DMS53 (cell line): Measurements from ENCODE around the gene CNTLN.
A peak's percentile ranks its signal among the peaks of the same experiment; 100 is the strongest.
"Not testable (repeated sequence)": the region's sequence is repeated elsewhere in the genome, so short reads cannot be mapped to it uniquely, and the experiment has no call there.

Experiments
- DNase-seq: peaks from one replicate; lab custom pipeline; 2025; lab: John Stamatoyannopoulos, UW

Gene CNTLN

DNA sequence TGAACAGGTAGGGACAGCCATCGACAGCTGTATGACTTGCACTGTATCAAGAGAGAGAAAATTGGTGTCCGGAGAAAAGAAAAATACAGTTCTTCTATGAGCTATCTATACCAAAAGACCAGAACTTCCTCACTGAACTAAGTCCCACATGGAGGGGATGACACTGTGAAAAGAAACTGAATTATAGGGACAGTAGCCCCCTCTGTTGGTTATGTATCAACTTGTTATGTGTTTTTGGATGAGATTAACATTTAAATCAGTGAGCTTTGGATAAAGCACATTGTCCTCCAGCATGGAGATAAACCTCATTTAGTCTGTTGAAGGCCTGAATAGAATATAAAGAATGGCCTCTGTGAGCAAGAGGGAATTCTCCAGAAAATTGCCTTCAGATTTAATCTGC lies 267.5 kb downstream of the CNTLN start:
- DNase-seq: peak; percentile 40

DNA sequence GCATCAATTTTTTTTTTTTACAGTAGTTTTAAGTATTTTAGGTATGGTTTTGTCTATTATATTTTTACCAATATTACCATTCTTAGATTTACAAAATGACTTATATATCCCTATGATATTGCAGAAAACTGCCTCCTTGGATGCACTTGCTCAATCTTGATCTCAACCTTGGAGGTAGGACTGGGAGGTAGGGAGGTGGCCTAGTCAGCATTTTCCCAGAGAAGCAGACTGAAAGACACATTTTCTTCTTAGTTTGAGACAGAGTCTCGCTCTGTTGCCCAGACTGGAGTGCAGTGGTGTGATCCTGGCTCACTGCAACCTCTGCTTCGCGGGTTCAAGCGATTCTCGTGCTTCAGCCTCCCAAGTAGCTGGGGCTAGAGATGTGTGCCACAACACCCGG lies 268.7 kb downstream of the CNTLN start:
- DNase-seq: no peak

DNA sequence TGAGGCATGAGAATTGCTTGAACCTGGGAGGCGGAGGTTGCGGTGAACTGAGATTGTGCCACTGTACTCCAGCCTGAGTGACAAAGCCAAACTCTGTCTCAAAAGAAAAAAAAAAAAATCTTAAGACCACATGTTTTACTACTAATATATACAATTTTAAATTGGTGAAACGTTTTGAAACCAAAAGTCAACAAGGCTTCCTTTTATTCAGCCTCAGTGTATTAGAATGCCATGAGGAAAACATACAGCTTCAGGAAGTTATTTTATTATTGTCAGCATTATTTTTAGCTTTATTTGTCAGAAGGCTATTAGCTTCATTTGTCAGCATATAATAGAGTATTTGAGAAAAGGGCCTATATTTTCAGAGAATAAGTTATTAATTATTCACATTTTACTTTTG lies 280.1 kb downstream of the CNTLN start:
- no peak for DNase-seq

DNA sequence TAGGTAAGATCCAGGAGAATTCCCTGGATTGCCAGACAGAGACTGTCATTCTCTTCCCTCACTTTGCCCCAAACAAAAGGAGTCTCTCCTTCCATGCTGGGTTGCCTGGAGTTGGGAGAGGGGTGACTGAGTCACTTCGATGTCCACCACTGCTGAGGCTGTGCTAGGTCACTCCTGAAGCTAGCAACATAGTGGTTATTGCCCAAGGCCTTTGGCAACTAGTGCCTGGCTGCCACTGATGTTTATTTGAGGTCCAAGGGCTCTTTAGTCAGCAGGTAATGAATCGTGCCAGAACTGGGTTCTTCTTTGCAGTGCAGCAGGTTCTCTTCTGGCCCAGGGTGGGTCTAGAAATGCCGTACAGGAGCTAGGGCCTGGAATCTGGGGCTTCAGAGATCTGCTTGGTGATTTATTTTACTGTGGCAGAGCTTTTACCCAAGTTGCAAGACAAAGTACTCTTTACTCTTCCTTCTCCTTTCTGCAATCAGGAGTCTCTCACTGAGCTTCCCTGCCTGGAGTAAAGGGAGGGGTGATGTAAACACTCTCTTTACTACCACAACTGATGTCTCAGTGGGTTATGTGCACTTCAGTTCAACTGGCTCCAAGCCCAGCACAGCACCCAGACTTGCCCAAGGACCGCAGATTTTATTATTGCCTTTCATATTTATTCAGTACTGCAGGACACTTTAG lies 288.3 kb downstream of the CNTLN start:
- no peak for DNase-seq

GRCh38 chr9:17423681-17424011 lies 288.8 kb downstream of the CNTLN start:
- DNase-seq: no peak

GRCh38 chr9:17425384-17425783 lies 290.5 kb downstream of the CNTLN start:
- no peak for DNase-seq

DNA sequence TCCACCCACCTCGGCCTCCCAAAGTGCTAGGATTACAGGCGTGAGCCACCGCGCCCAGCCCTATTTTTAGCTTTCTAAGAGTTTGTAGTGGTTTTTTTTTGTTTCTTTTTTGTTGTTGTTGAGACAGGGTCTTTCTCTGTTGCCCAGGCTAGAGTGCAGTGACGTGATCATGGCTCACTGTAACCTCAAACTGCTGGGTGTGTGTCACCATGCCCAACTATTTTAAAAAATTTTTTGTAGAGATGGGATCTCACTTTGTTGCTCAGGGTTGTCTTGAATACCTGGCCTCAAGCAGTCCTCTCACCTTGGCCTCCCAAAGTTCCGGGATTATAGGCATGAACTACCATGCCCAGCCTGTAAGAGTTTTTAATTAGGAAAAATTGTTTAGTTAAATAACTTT lies 298.7 kb downstream of the CNTLN start:
- DNase-seq: no peak

GRCh38 chr9:17436854-17437253 lies 302.0 kb downstream of the CNTLN start:
- DNase-seq: no peak

DNA sequence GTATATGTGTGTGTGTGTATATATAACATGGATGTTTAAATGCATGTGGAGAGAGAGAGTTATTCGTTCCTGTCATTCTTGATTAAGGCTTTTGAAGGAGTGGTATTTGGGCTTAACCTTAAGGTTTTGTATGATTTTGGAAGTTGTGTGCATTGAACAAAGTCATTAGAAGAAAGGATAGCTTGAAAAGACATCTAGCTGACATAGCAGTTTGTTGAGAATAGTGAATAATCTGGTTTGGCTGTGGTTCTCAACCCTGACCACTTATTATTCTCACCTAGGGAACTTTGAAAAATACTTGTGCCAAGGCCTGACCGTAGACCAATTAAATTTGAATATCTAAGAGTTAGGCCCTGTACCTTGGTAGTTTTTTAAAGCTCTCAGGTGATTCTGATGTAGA lies 303.0 kb downstream of the CNTLN start:
- no peak for DNase-seq

GRCh38 chr9:17445126-17445525 lies 310.3 kb downstream of the CNTLN start:
- not testable (repeated sequence) for DNase-seq

DNA sequence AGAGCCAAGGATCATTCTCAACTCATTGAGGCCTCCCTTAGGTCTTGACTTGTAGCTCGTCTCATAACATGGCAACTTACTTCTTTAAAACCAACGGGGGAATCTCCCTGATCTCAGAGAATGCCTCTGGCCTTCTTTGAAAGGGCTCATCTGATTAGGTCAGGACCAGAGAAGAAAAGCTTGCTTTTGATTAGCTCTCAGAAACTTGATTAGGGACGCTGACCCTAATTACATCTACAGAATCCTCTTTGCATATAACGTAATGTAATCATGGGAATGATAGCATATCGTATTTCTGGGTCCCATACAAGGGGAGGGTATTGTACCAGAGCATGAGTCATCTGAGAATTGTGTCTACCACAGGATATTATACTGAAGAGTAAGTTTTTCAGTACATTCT lies 318.9 kb downstream of the CNTLN start:
- DNase-seq: no peak

GRCh38 chr9:17462869-17463464 lies 328.1 kb downstream of the CNTLN start:
- DNase-seq: peak; percentile 73

DNA sequence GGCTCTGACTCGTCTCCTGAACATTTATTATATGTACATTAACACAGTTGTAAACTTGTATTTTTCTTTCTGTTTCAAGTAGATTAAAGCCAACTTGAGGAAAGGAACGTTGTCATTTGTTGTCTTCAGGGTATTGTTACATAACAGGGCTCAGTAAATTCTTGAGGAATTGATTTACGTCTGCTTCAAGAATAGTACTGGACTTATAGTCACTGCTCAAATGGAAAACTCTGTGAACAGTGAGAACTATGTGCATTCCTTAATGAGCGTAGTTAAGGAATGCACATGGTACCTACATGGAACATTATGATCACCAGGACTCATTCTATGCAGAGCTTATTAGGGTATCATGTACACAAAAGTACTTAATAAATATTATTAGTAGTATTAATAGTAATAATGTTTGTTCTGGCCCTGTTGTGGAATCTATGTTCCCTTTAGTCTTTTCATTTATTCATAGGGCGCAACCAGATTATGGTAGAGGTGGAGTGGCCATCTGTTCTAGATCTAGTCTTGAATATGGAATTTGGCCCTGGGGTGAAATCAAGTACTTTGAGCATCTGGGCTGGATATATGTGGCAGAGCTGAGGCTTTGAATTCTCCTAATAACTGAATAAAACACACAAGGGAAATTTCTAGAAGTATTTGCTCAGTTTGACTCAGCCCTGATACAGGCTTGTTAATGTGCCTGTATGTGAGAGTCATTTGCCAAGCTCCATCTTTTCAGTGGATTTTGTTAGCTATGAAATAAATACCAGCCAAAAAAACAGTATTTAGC lies 335.4 kb downstream of the CNTLN start:
- no peak for DNase-seq

- DNase-seq: no peak
Observed at GRCh38 chr9:17472126-17472525, 337.3 kb downstream of the CNTLN start.

GRCh38 chr9:17476401-17476800 lies 341.6 kb downstream of the CNTLN start:
- DNase-seq: no peak

GRCh38 chr9:17477816-17478215 lies 343.0 kb downstream of the CNTLN start:
- DNase-seq: no peak

- no peak for DNase-seq
Observed at GRCh38 chr9:17480966-17481365, 346.1 kb downstream of the CNTLN start.

DNA sequence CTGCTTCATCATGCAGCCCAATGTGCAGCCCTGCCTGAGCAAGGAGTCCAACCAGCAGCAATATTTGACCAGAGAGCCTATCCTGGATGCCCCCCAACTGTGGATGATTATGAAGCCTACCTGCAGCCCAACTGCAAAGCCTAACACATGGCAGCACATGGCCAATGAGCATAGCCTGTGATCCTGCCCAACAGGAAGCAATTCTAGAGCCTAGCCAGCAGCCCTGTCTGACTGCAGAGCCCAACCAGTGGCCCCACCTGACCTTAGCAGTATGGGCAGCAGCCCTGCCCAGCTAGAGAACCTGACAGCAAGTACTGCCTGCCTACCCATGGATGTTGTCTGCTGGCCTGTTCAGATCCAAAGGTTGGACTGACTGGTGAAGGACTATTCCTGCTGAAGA lies 346.7 kb downstream of the CNTLN start:
- DNase-seq: peak; percentile 44

- DNase-seq: no peak
Observed at GRCh38 chr9:17484906-17485305, 350.1 kb downstream of the CNTLN start.

GRCh38 chr9:17486396-17486795 lies 351.6 kb downstream of the CNTLN start:
- no peak for DNase-seq

DNA sequence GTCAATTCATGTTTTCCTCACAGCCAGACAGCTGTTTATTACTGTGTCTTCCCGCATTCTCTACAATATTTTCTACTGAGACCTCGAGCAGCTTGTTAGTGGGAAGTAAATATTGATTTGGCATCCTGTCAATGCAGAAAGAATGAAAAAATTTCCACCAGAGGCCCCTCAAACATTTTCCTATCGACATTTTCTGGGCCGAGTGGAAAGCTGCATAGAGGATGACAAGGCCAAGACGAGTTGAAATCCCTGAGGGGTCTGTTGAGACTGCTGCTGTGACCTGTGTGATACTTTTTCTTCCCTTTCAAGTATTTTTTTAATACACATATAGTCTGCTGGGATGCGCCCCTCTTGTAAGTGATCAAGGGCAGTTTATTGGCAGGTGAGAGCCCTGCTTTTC lies 352.6 kb downstream of the CNTLN start:
- no peak for DNase-seq

GRCh38 chr9:17488662-17489061 lies 353.8 kb downstream of the CNTLN start:
- no peak for DNase-seq

DNA sequence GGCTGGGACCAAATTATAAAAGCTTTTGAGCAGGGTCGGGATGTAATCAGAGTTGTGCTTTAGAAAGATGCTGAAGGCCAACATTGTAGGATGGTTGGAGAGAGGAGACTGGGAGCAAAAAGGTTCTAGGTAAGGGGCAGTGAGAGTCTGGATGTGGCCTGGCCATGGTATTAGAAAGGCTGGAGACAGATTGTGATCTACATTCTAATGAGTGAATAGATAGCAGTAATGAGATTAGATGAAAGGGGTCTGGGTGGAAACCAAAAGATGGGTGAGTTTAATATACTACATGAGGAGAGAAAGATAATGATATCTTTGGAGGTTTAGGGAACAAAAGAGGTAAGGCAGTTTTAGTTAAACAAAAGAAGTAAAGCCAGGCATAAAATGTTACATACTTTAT lies 355.3 kb downstream of the CNTLN start:
- no peak for DNase-seq

- no peak for DNase-seq
Observed at GRCh38 chr9:17491780-17492179, 356.9 kb downstream of the CNTLN start.
